SH-SY5Y (cell line): ENCODE data around the gene TTC27.

Experiments
- GATA2 ChIP-seq: IDR thresholded peaks from 2 replicates; pipeline ENCODE4 v1.6.1; 2011; ENCODE audit warnings: mild to moderate bottlenecking, low read depth, low read length
- GATA3 ChIP-seq: IDR thresholded peaks from 2 replicates; pipeline ENCODE4 v1.6.1; 2011; ENCODE audit warnings: low read depth, mild to moderate bottlenecking, low read length, moderate library complexity

DNA sequence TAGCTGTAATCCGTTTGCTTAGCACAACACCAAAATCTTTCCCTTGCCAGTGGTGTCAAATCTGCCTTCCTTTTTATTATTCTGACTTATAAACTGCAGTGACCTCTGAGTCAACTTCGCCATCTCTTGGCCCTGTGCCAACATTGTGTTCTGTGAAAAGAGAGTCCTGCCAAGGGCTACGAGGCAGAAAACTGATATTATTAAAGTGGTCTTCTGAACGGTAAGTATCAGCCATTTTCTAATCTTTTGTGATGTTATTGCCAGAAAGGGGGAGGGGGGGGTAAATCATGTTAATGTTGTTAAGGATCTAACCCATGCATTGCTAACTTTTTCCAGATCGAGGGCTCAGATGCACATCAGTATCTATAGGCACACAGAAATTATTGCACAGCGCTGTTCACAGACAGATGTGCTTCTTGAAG is 197.5 kb downstream of the TTC27 start:
- TF ChIP-seq GATA3 (0 out of 2 replicates have a peak, but pooled peaks have one; percentile 51), GATA2 (peak; percentile 77; the same call in 1 of the 2 replicates)
